Liver (tissue), 9 donors: Measurements from ENCODE around the gene NOXRED1. TPM values are rescaled to one million over a fixed set of nuclear protein-coding genes. Genes with fewer than 3 reads are reported as not detected.
A peak's percentile ranks its signal among the peaks of the same experiment; 100 is the strongest.

Source experiments
- DNase-seq: peaks from one replicate; pipeline ENCODE4 v3.0.0-alpha.2; 2017; ENCODE audit warnings: low spot score
- H3K27ac ChIP-seq, 2 donors: one replicate each; pipeline ENCODE4 v1.7.0; 2013; ENCODE audit warnings: inconsistent platforms in 2 of 2, low read length in 2 of 2, control low read depth in 1 of 2, low read depth in 1 of 2, mild to moderate bottlenecking in 1 of 2
- H3K27me3 ChIP-seq, 4 donors: one replicate each; pipeline versions ENCODE4 v1.6.1 to v1.7.0; 2013; ENCODE audit warnings: low read length in 3 of 4, inconsistent platforms in 1 of 4, mild to moderate bottlenecking in 1 of 4, moderate library complexity in 1 of 4; ENCODE audit not compliant: control insufficient read depth in 4 of 4, insufficient read depth in 4 of 4
- H3K36me3 ChIP-seq, 4 donors: one replicate each; pipeline versions ENCODE4 v1.6.1 to v1.7.0; 2013; ENCODE audit warnings: low read length in 3 of 4, mild to moderate bottlenecking in 3 of 4, low read depth in 1 of 4, moderate library complexity in 1 of 4; ENCODE audit not compliant: control insufficient read depth in 4 of 4, insufficient read depth in 3 of 4
- H3K4me1 ChIP-seq, 4 donors: one replicate each; pipeline versions ENCODE4 v1.6.1 to v1.7.0; 2013; ENCODE audit warnings: low read length in 3 of 4, mild to moderate bottlenecking in 3 of 4, moderate library complexity in 1 of 4; ENCODE audit not compliant: control insufficient read depth in 4 of 4, insufficient read depth in 4 of 4
- H3K4me3 ChIP-seq, 3 donors: one replicate each; pipeline versions ENCODE4 v1.6.1 to v1.7.0; 2013; ENCODE audit warnings: low read length in 3 of 3, control low read depth in 1 of 3, low read depth in 1 of 3, mild to moderate bottlenecking in 1 of 3
- H3K9ac ChIP-seq, 2 donors: one replicate each; pipeline ENCODE4 v1.7.0; 2013; ENCODE audit warnings: low read length in 2 of 2, mild to moderate bottlenecking in 2 of 2, moderate library complexity in 2 of 2, control low read depth in 1 of 2, low read depth in 1 of 2
- H3K9me3 ChIP-seq, 4 donors: one replicate each; pipeline versions ENCODE4 v1.6.1 to v1.7.0; 2013; ENCODE audit warnings: low read length in 3 of 4; ENCODE audit not compliant: control insufficient read depth in 4 of 4
- EGR1 ChIP-seq, 2 donors: IDR thresholded peaks; 2 replicates each; pipeline ENCODE4 v1.6.1; 2016 to 2018; ENCODE audit warnings: antibody characterized with exemption in 2 of 2, low read depth in 2 of 2
- FOXA1 ChIP-seq: IDR thresholded peaks from 2 replicates; pipeline ENCODE4 v1.6.1; 2016; ENCODE audit warnings: antibody characterized with exemption
- HNF4A ChIP-seq, 2 donors: conservative IDR thresholded peaks; 2 replicates each; pipeline ENCODE4 v1.6.1; 2016; ENCODE audit warnings: antibody characterized with exemption in 2 of 2, mild to moderate bottlenecking in 2 of 2
- HNF4G ChIP-seq: IDR thresholded peaks from 2 replicates; pipeline ENCODE4 v1.6.1; 2016; ENCODE audit warnings: antibody characterized with exemption
- JUND ChIP-seq, 2 donors: IDR thresholded peaks; 2 replicates each; pipeline ENCODE4 v1.6.1; 2016; ENCODE audit warnings: antibody characterized with exemption in 2 of 2
- RAD21 ChIP-seq, 2 donors: IDR thresholded peaks; 2 replicates each; pipeline ENCODE4 v1.6.1; 2016; ENCODE audit warnings: antibody characterized with exemption in 2 of 2, mild to moderate bottlenecking in 2 of 2
- SP1 ChIP-seq: IDR thresholded peaks from 2 replicates; pipeline ENCODE4 v1.6.1; 2018; ENCODE audit warnings: antibody characterized with exemption, mild to moderate bottlenecking
- TAF1 ChIP-seq: conservative IDR thresholded peaks from 2 replicates; pipeline ENCODE4 v1.6.1; 2016; ENCODE audit warnings: antibody characterized with exemption, mild to moderate bottlenecking
- YY1 ChIP-seq: IDR thresholded peaks from 2 replicates; pipeline ENCODE4 v1.6.1; 2016; ENCODE audit warnings: antibody characterized with exemption, mild to moderate bottlenecking
- WGBS: extraction: QIAGEN DNeasy Blood & Tissue Kit; methylation state at CpG from one replicate; pipeline ENCODE4 v1.1.7; 2013; 5-methylcytosine and 5-hydroxymethylcytosine counted together
- polyA plus RNA-seq, 2 donors: library from polyadenylated mRNA; stranded (reverse) in 1 of 2; unstranded in 1 of 2; fragments of 200-250 nt in 1 of 2; fragments of >200 nt in 1 of 2; fragmentation: Nextera tagmentation in 1 of 2; extraction: Ambion mirVana in 1 of 2; gene quantifications; one replicate each; pipeline versions ENCODE4 v1.2.1 to v1.2.3, GENCODE V29; 2013 to 2015
- total RNA-seq, 2 donors: library from RNA; depleted of rRNA; stranded (reverse); fragments of >200 nt; gene quantifications; one replicate each; pipeline ENCODE4 v1.2.3, GENCODE V29; 2014
- TF ChIP-seq, protein P1 (sequence below): IDR thresholded peaks from 2 replicates; pipeline ENCODE4 v1.6.1; 2016; ENCODE audit warnings: antibody characterized with exemption
- TF ChIP-seq, protein P2 (sequence below): fragments of 150-350 bp; IDR thresholded peaks from 2 replicates; pipeline ENCODE4 v1.5.1; 2017; ENCODE audit warnings: improper control_type of control experiment, low read depth, low read length; ENCODE audit not compliant: missing input control
- TF ChIP-seq, protein P3 (sequence below): IDR thresholded peaks from 2 replicates; pipeline ENCODE4 v1.6.1; 2016; ENCODE audit warnings: antibody characterized with exemption
- TF ChIP-seq, protein P4 (sequence below): IDR thresholded peaks from 2 replicates; pipeline ENCODE4 v1.6.1; 2016; ENCODE audit warnings: antibody characterized with exemption, mild to moderate bottlenecking
- TF ChIP-seq, protein P5 (sequence below): IDR thresholded peaks from 2 replicates; pipeline ENCODE4 v1.6.1; 2016; ENCODE audit warnings: antibody characterized with exemption
- donor health status: healthy.
- donor health status: healthy.
- donor health status: healthy.
- donor health status: healthy.
- donor health status: healthy.

The NOXRED1 gene
- total and polyA plus RNA-seq, 4 donors: 0.06 to 0.50 (median 0.30) TPM

DNA sequence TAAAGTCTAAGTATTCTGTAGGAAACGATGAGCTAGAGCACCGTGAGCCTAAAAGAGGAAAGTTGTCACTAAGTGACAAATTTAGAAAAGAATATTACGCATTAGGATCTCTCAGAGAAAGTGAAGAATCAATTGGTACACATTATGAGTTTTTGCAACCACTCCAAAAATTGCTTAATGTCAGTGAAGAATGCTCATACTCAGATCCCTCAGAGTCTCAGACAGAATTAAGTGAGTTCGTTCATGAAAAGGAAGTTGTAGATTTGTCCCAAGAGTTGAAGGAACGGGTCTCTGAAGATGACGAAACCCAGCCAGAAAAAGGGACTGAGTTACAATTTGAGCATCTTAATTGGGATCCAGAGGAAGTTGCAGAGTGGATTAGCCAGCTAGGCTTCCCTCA, 44.6 kb downstream of the NOXRED1 start (continued):
- TF ChIP-seq, protein P1, sequence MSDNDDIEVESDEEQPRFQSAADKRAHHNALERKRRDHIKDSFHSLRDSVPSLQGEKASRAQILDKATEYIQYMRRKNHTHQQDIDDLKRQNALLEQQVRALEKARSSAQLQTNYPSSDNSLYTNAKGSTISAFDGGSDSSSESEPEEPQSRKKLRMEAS: no peak
- TF ChIP-seq, protein P2, sequence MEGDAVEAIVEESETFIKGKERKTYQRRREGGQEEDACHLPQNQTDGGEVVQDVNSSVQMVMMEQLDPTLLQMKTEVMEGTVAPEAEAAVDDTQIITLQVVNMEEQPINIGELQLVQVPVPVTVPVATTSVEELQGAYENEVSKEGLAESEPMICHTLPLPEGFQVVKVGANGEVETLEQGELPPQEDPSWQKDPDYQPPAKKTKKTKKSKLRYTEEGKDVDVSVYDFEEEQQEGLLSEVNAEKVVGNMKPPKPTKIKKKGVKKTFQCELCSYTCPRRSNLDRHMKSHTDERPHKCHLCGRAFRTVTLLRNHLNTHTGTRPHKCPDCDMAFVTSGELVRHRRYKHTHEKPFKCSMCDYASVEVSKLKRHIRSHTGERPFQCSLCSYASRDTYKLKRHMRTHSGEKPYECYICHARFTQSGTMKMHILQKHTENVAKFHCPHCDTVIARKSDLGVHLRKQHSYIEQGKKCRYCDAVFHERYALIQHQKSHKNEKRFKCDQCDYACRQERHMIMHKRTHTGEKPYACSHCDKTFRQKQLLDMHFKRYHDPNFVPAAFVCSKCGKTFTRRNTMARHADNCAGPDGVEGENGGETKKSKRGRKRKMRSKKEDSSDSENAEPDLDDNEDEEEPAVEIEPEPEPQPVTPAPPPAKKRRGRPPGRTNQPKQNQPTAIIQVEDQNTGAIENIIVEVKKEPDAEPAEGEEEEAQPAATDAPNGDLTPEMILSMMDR: no peak

DNA sequence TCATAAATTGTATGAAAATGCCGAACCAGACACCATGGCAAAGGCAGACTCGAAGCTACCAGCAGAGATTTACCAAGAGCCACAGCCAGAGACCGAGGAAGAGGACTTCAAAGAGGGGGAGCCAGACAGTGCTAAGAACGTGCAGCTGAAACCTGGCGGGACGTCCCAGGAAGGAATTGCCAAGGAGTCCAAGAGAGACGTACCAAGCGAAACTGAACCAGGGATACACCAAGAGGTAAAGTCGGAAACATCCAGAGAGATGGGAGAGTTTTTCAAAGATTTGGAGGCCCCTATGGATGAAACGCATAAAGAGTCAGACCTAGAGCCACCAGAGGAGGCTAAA, 45.9 kb downstream of the NOXRED1 start:
- H3K36me3 ChIP-seq: no peaks in the 10 kb centered on the region
- 16% methylated on average over 10 of the region's 10 CpGs for WGBS
- H3K9ac ChIP-seq: no peak overlapping the region
- no peak for DNase-seq
- H3K27ac ChIP-seq: no peak overlapping the region
- no peaks in the 10 kb centered on the region for H3K27me3 ChIP-seq
- TF ChIP-seq, protein P3, sequence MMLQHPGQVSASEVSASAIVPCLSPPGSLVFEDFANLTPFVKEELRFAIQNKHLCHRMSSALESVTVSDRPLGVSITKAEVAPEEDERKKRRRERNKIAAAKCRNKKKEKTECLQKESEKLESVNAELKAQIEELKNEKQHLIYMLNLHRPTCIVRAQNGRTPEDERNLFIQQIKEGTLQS: no peak
- TF ChIP-seq, protein P4, sequence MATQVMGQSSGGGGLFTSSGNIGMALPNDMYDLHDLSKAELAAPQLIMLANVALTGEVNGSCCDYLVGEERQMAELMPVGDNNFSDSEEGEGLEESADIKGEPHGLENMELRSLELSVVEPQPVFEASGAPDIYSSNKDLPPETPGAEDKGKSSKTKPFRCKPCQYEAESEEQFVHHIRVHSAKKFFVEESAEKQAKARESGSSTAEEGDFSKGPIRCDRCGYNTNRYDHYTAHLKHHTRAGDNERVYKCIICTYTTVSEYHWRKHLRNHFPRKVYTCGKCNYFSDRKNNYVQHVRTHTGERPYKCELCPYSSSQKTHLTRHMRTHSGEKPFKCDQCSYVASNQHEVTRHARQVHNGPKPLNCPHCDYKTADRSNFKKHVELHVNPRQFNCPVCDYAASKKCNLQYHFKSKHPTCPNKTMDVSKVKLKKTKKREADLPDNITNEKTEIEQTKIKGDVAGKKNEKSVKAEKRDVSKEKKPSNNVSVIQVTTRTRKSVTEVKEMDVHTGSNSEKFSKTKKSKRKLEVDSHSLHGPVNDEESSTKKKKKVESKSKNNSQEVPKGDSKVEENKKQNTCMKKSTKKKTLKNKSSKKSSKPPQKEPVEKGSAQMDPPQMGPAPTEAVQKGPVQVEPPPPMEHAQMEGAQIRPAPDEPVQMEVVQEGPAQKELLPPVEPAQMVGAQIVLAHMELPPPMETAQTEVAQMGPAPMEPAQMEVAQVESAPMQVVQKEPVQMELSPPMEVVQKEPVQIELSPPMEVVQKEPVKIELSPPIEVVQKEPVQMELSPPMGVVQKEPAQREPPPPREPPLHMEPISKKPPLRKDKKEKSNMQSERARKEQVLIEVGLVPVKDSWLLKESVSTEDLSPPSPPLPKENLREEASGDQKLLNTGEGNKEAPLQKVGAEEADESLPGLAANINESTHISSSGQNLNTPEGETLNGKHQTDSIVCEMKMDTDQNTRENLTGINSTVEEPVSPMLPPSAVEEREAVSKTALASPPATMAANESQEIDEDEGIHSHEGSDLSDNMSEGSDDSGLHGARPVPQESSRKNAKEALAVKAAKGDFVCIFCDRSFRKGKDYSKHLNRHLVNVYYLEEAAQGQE: no peak
- TF ChIP-seq HNF4G (no peak), FOXA1 (no peak), EGR1 (IDR thresholded peaks at IDR 0.05; ENCODE audit: low read depth in 2 of 2) (no peak), JUND (IDR thresholded peaks at IDR 0.05) (no peak), HNF4A (conservative IDR thresholded peaks at IDR 0.05) (no peak), YY1 (no peak), SP1 (no peak), RAD21 (IDR thresholded peaks at IDR 0.05) (no peak), TAF1 (no peak)
- TF ChIP-seq, protein P1: no peak
- TF ChIP-seq, protein P2: no peak
- TF ChIP-seq, protein P5, sequence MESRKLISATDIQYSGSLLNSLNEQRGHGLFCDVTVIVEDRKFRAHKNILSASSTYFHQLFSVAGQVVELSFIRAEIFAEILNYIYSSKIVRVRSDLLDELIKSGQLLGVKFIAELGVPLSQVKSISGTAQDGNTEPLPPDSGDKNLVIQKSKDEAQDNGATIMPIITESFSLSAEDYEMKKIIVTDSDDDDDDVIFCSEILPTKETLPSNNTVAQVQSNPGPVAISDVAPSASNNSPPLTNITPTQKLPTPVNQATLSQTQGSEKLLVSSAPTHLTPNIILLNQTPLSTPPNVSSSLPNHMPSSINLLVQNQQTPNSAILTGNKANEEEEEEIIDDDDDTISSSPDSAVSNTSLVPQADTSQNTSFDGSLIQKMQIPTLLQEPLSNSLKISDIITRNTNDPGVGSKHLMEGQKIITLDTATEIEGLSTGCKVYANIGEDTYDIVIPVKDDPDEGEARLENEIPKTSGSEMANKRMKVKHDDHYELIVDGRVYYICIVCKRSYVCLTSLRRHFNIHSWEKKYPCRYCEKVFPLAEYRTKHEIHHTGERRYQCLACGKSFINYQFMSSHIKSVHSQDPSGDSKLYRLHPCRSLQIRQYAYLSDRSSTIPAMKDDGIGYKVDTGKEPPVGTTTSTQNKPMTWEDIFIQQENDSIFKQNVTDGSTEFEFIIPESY: no peak
- peaks cover 0 to 14% (median 12%) of the 10 kb centered on the region in 4 donors for H3K4me1 ChIP-seq
- no peaks in the 10 kb centered on the region for H3K9me3 ChIP-seq
- peak overlapping the region; percentile 62 to 97 (median 93) for H3K4me3 ChIP-seq
